A673 (cell line): ENCODE data around the gene PALD1.

ENCODE experiments used
- EZH2 ChIP-seq: fragments of 200-600 bp; sonication (generic); IDR thresholded peaks from 2 replicates; pipeline ENCODE4 v1.6.1; 2017; ENCODE audit warnings: borderline replicate concordance, low read depth, mild to moderate bottlenecking, mixed read lengths, antibody characterized with exemption, low read length; ENCODE audit not compliant: poor library complexity, severe bottlenecking
- TF ChIP-seq, protein P1 (sequence below): fragments of 300-800, 200-600 bp; sonication (generic); conservative IDR thresholded peaks from 2 replicates; pipeline ENCODE4 v1.5.1; 2017; ENCODE audit warnings: low read depth, mild to moderate bottlenecking, antibody characterized with exemption, low read length, moderate library complexity, mixed read lengths

DNA sequence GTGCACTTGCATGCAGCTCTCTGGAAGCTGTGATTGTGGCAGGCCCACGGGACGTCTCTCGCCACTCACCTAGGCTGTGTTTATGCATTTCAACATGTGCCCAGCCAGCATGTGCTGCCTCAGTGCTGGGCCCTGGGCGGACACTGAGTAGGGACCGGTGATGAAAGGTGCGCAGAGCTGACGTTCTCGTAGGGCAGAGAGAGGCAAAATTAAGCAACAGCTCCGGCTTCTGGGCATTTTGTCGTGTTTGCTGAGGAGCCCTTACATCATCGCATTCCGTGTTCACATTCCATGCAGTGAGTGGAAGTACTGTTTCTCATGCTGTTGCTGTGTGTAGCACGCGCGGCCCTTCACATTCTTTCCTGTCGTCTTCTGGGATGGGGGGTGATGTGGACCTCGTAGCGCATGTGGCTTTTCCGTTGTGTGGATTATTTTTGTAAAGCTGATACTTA, 73.4 kb downstream of the PALD1 start:
- TF ChIP-seq EZH2, result no peak
- TF ChIP-seq, protein P1, sequence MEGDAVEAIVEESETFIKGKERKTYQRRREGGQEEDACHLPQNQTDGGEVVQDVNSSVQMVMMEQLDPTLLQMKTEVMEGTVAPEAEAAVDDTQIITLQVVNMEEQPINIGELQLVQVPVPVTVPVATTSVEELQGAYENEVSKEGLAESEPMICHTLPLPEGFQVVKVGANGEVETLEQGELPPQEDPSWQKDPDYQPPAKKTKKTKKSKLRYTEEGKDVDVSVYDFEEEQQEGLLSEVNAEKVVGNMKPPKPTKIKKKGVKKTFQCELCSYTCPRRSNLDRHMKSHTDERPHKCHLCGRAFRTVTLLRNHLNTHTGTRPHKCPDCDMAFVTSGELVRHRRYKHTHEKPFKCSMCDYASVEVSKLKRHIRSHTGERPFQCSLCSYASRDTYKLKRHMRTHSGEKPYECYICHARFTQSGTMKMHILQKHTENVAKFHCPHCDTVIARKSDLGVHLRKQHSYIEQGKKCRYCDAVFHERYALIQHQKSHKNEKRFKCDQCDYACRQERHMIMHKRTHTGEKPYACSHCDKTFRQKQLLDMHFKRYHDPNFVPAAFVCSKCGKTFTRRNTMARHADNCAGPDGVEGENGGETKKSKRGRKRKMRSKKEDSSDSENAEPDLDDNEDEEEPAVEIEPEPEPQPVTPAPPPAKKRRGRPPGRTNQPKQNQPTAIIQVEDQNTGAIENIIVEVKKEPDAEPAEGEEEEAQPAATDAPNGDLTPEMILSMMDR, result no peak
